ENCODE measurements around the gene UQCRHL. TPM values are rescaled to one million over a fixed set of nuclear protein-coding genes. Genes with fewer than 3 reads are reported as not detected.

Gene UQCRHL
- total RNA-seq, 1 donor from 2014 or later = 1.5 TPM

GRCh38 chr1:15771836-15772515 is 35.5 kb downstream of the UQCRHL start:
- TF ChIP-seq CTCF (IDR thresholded peaks at IDR 0.05) = no peak
- H3K4me1 Mint-ChIP-seq (ENCODE audit: low read depth) = peaks cover 8% of the 10 kb centered on the region
- no peak overlapping the region for H3K4me3 Mint-ChIP-seq (ENCODE audit: unreplicated experiment)
- peaks cover 35% of the 10 kb centered on the region for H3K36me3 Mint-ChIP-seq (ENCODE audit: low read depth)
- peak overlapping the region; percentile 41 for H3K27ac Mint-ChIP-seq (ENCODE audit: unreplicated experiment)
- H3K9me3 Mint-ChIP-seq (ENCODE audit: low read depth) = no peaks in the 10 kb centered on the region
- no peak for DNase-seq (ENCODE audit: low spot score)
- no peaks in the 10 kb centered on the region for H3K27me3 Mint-ChIP-seq (ENCODE audit: low read depth)

- H3K36me3 Mint-ChIP-seq (ENCODE audit: low read depth) = peaks cover 33% of the 10 kb centered on the region
- no peak for DNase-seq (ENCODE audit: low spot score)
- H3K4me1 Mint-ChIP-seq (ENCODE audit: low read depth) = peaks cover 15% of the 10 kb centered on the region
- H3K9me3 Mint-ChIP-seq (ENCODE audit: low read depth) = no peaks in the 10 kb centered on the region
- H3K4me3 Mint-ChIP-seq (ENCODE audit: unreplicated experiment) = no peak overlapping the region
- H3K27ac Mint-ChIP-seq (ENCODE audit: unreplicated experiment) = no peak overlapping the region
- H3K27me3 Mint-ChIP-seq (ENCODE audit: low read depth) = no peaks in the 10 kb centered on the region
- TF ChIP-seq CTCF (IDR thresholded peaks at IDR 0.05) = no peak
These were observed 37.0 kb downstream of the UQCRHL start for GRCh38 chr1:15770313-15770962.

GRCh38 chr1:15768388-15768787 is 39.1 kb downstream of the UQCRHL start:
- TF ChIP-seq CTCF (IDR thresholded peaks at IDR 0.05) = no peak
- no peaks in the 10 kb centered on the region for H3K9me3 Mint-ChIP-seq (ENCODE audit: low read depth)
- no peak overlapping the region for H3K4me3 Mint-ChIP-seq (ENCODE audit: unreplicated experiment)
- no peak overlapping the region for H3K27ac Mint-ChIP-seq (ENCODE audit: unreplicated experiment)
- no peak for DNase-seq (ENCODE audit: low spot score)
- H3K27me3 Mint-ChIP-seq (ENCODE audit: low read depth) = no peaks in the 10 kb centered on the region
- peaks cover 29% of the 10 kb centered on the region for H3K4me1 Mint-ChIP-seq (ENCODE audit: low read depth)
- peaks cover 39% of the 10 kb centered on the region for H3K36me3 Mint-ChIP-seq (ENCODE audit: low read depth)

GRCh38 chr1:15767941-15768340 is 39.5 kb downstream of the UQCRHL start:
- Mint-ChIP-seq H3K27me3 (ENCODE audit: low read depth) (no peaks in the 10 kb centered on the region), H3K4me1 (ENCODE audit: low read depth) (peaks cover 29% of the 10 kb centered on the region), H3K9me3 (ENCODE audit: low read depth) (no peaks in the 10 kb centered on the region), H3K27ac (ENCODE audit: unreplicated experiment) (no peak overlapping the region), H3K36me3 (ENCODE audit: low read depth) (peaks cover 39% of the 10 kb centered on the region), H3K4me3 (ENCODE audit: unreplicated experiment) (no peak overlapping the region)
- TF ChIP-seq CTCF (IDR thresholded peaks at IDR 0.05) = no peak
- no peak for DNase-seq (ENCODE audit: low spot score)

GRCh38 chr1:15765495-15766194 is 41.8 kb downstream of the UQCRHL start:
- H3K27ac Mint-ChIP-seq (ENCODE audit: unreplicated experiment) = peak overlapping the region; percentile 70
- no peaks in the 10 kb centered on the region for H3K9me3 Mint-ChIP-seq (ENCODE audit: low read depth)
- H3K4me1 Mint-ChIP-seq (ENCODE audit: low read depth) = peaks cover 49% of the 10 kb centered on the region
- peak overlapping the region; percentile 16 for H3K4me3 Mint-ChIP-seq (ENCODE audit: unreplicated experiment)
- DNase-seq (ENCODE audit: low spot score) = no peak
- H3K36me3 Mint-ChIP-seq (ENCODE audit: low read depth) = peaks cover 34% of the 10 kb centered on the region
- no peaks in the 10 kb centered on the region for H3K27me3 Mint-ChIP-seq (ENCODE audit: low read depth)
- no peak for TF ChIP-seq CTCF (IDR thresholded peaks at IDR 0.05)
